ENCODE data around the gene CPVL. TPM values are rescaled to one million over a fixed set of nuclear protein-coding genes. Genes with fewer than 3 reads are reported as not detected.
"Not testable (repeated sequence)": the region's sequence is repeated elsewhere in the genome, so short reads cannot be mapped to it uniquely, and the experiment has no call there.

The CPVL gene
- total RNA-seq, 1 donor from 2014 or later: 30.2 TPM

- Mint-ChIP-seq H3K27me3 (no peaks in the 10 kb centered on the region), H3K9me3 (no peaks in the 10 kb centered on the region), H3K36me3 (peaks cover 5% of the 10 kb centered on the region), H3K4me1 (ENCODE audit: unreplicated experiment) (peaks cover 6% of the 10 kb centered on the region), H3K4me3 (no peak overlapping the region), H3K27ac (no peak overlapping the region)
- TF ChIP-seq, protein P1, sequence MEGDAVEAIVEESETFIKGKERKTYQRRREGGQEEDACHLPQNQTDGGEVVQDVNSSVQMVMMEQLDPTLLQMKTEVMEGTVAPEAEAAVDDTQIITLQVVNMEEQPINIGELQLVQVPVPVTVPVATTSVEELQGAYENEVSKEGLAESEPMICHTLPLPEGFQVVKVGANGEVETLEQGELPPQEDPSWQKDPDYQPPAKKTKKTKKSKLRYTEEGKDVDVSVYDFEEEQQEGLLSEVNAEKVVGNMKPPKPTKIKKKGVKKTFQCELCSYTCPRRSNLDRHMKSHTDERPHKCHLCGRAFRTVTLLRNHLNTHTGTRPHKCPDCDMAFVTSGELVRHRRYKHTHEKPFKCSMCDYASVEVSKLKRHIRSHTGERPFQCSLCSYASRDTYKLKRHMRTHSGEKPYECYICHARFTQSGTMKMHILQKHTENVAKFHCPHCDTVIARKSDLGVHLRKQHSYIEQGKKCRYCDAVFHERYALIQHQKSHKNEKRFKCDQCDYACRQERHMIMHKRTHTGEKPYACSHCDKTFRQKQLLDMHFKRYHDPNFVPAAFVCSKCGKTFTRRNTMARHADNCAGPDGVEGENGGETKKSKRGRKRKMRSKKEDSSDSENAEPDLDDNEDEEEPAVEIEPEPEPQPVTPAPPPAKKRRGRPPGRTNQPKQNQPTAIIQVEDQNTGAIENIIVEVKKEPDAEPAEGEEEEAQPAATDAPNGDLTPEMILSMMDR (conservative IDR thresholded peaks at IDR 0.05): no peak
- DNase-seq (ENCODE audit: extremely low spot score, unreplicated experiment): no peak
Measured at GRCh38 chr7:29120955-29121354, 25.4 kb downstream of the CPVL start.

DNA sequence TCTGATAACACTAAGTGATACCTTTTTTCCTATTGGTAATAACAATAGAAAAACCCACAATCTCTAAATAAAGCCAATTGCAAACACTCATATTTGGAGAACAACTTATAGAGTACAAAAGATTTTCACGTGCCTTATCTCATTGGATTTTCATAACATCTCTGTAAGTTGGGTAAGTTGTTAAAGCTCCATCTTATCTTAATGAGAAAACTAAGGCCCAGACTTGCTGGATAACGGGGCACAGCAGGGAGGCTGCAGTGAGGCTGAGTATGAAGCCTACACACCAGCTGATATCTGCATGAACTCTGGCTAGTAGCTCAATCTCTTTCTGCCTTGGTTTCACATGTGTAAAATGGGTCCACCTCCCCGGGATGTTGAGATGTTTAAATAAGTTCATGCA lies 26.8 kb downstream of the CPVL start:
- H3K4me3 Mint-ChIP-seq: no peak overlapping the region
- no peak for DNase-seq (ENCODE audit: extremely low spot score, unreplicated experiment)
- H3K4me1 Mint-ChIP-seq (ENCODE audit: unreplicated experiment): peaks cover 13% of the 10 kb centered on the region
- H3K27ac Mint-ChIP-seq: no peak overlapping the region
- TF ChIP-seq, protein P1 (conservative IDR thresholded peaks at IDR 0.05): no peak
- peaks cover 5% of the 10 kb centered on the region for H3K36me3 Mint-ChIP-seq
- no peaks in the 10 kb centered on the region for H3K27me3 Mint-ChIP-seq
- no peaks in the 10 kb centered on the region for H3K9me3 Mint-ChIP-seq

- TF ChIP-seq, protein P1 (conservative IDR thresholded peaks at IDR 0.05): no peak
- Mint-ChIP-seq H3K27me3 (peaks cover 4% of the 10 kb centered on the region), H3K9me3 (no peaks in the 10 kb centered on the region), H3K4me3 (no peak overlapping the region), H3K27ac (peak overlapping the region; percentile 65), H3K4me1 (ENCODE audit: unreplicated experiment) (peaks cover 18% of the 10 kb centered on the region), H3K36me3 (peaks cover 11% of the 10 kb centered on the region)
- no peak for DNase-seq (ENCODE audit: extremely low spot score, unreplicated experiment)
Measured at GRCh38 chr7:29116361-29117200, 29.8 kb downstream of the CPVL start.

DNA sequence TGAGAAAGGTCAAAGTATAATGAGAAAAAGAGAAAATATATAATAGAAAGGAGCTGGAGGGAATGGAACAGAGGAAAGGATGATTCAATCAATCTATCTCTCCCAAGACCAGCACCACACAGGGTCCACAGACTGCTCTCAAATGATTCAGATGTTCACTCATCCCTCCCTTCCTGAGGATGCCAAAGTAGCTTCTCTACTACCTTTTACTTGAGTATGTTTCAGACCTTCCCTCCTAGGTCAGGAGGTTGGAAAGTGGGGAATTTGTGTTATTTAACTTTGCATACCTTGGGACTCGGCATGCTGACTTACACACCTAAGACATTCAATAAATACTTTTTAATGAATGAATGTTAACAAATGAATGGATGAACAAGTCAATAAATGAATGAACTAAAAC lies 30.6 kb downstream of the CPVL start:
- H3K4me3 Mint-ChIP-seq: no peak overlapping the region
- TF ChIP-seq, protein P1 (conservative IDR thresholded peaks at IDR 0.05): no peak
- peaks cover 2% of the 10 kb centered on the region for H3K9me3 Mint-ChIP-seq
- H3K4me1 Mint-ChIP-seq (ENCODE audit: unreplicated experiment): peaks cover 18% of the 10 kb centered on the region
- no peak overlapping the region for H3K27ac Mint-ChIP-seq
- H3K27me3 Mint-ChIP-seq: peaks cover 4% of the 10 kb centered on the region
- DNase-seq (ENCODE audit: extremely low spot score, unreplicated experiment): no peak
- peaks cover 13% of the 10 kb centered on the region for H3K36me3 Mint-ChIP-seq

GRCh38 chr7:29115130-29115687 lies 31.1 kb downstream of the CPVL start:
- peaks cover 6% of the 10 kb centered on the region for H3K9me3 Mint-ChIP-seq
- no peak overlapping the region for H3K27ac Mint-ChIP-seq
- peaks cover 4% of the 10 kb centered on the region for H3K27me3 Mint-ChIP-seq
- no peak for DNase-seq (ENCODE audit: extremely low spot score, unreplicated experiment)
- TF ChIP-seq, protein P1 (conservative IDR thresholded peaks at IDR 0.05): no peak
- H3K4me1 Mint-ChIP-seq (ENCODE audit: unreplicated experiment): peaks cover 18% of the 10 kb centered on the region
- peaks cover 16% of the 10 kb centered on the region for H3K36me3 Mint-ChIP-seq
- H3K4me3 Mint-ChIP-seq: no peak overlapping the region

DNA sequence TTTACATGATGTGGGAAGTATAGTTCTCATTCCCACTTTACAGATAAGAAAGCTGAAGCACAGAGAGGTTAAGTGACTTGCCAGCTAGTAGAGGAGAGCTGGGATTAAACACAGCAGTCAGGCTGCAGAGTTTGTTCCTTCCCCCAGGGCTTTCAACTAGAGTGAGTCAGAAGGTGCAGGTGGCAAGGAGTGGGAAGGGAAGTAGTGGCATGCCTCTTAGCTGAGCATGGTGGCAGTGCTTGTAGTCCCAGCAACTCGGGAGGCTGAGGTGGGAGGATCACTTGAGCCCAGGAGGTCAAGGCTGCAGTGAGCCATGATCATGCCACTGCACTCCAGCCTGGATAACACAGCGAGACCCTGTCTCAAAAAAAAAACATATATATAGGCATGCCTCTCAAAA lies 32.1 kb downstream of the CPVL start:
- Mint-ChIP-seq H3K27ac (peak overlapping the region; percentile 94), H3K4me1 (ENCODE audit: unreplicated experiment) (peaks cover 23% of the 10 kb centered on the region), H3K36me3 (peaks cover 19% of the 10 kb centered on the region)
- DNase-seq (ENCODE audit: extremely low spot score, unreplicated experiment); H3K27me3 Mint-ChIP-seq; H3K9me3 Mint-ChIP-seq; H3K4me3 Mint-ChIP-seq: not testable (repeated sequence)
